ENCODE measurements around the gene UPF3A. TPM values are rescaled to one million over a fixed set of nuclear protein-coding genes. Genes with fewer than 3 reads are reported as not detected.

UPF3A gene
- total and polyA plus RNA-seq, 10 of the 15 experiments (the other 5 are each of a cell fraction or from before 2014, with no cell fraction given) = 18.6 to 61.5 (median 43.3) TPM

- TF ChIP-seq CREB1 (IDR thresholded peaks at IDR 0.05; ENCODE audit: low read depth) (no peak), POLR2AphosphoS5 (IDR thresholded peaks at IDR 0.05; ENCODE audit: low read length) (no peak), SMAD5 (IDR thresholded peaks at IDR 0.05; ENCODE audit: low read depth) (no peak), BHLHE40 (IDR thresholded peaks at IDR 0.05; ENCODE audit: borderline replicate concordance in 1 of 2, low read depth in 2 of 2, low read length in 1 of 2) (no peak)
Observed at GRCh38 chr13:114256547-114256946, 24.9 kb upstream of the UPF3A start (continued).

GRCh38 chr13:114257014-114257413, 24.4 kb upstream of the UPF3A start:
- H3K4me1 ChIP-seq (ENCODE audit: control insufficient read depth, insufficient read depth, low read length) = peaks cover 25% of the 10 kb centered on the region
- CTCF ChIA-PET = interaction anchor here (0.6 kb wide), 1 partner anchor 23 kb away, joined by 3 read pairs; no protein-coding TSS in a partner anchor
- no peaks in the 10 kb centered on the region for H4K20me1 ChIP-seq (ENCODE audit: control insufficient read depth, insufficient read depth)
- POLR2A ChIA-PET = no interaction called here
- in situ Hi-C loops (cut with MboI) = no loop called here
- H3K79me2 ChIP-seq (ENCODE audit: control insufficient read depth, insufficient read depth, low read length) = no peaks in the 10 kb centered on the region
- intact Hi-C loops (cut with micrococcal nuclease; ENCODE audit: unreplicated experiment) = no loop called here
- H3K9me3 ChIP-seq (replicated peaks; ENCODE audit: control insufficient read depth, insufficient read depth, low read length) = no peaks in the 10 kb centered on the region
- BruUV-seq (replicated peaks) = no TSS peak
- H3K4me3 ChIP-seq = no peak overlapping the region
- WGBS (ENCODE audit: insufficient coverage, insufficient replicate concordance, low lambda C conversion rate, missing lambda C conversion rate) = 99% methylated on average over 4 of the region's 4 CpGs
- FAIRE-seq = no peak
- SMC1A ChIA-PET (ENCODE audit: uncharacterized antibody, unreplicated experiment) = interaction anchor here (0.5 to 1.3 kb wide), 3 partner anchors 8 to 82 kb away, joined by 3 to 4 read pairs (median 3); no protein-coding TSS in a partner anchor
- no peak for DNase-seq (ENCODE audit: low read depth, low spot score)
- TF ChIP-seq SPI1 (IDR thresholded peaks at IDR 0.05; ENCODE audit: borderline replicate concordance, insufficient read depth, low read depth, low read length) = no peak
- H3K4me2 ChIP-seq (ENCODE audit: control insufficient read depth, insufficient read depth) = no peak overlapping the region
- no peak for ATAC-seq
- H3K9ac ChIP-seq (ENCODE audit: control insufficient read depth, insufficient read depth, low read length) = no peak overlapping the region
- no peaks in the 10 kb centered on the region for H3K27me3 ChIP-seq (replicated peaks in 1 of 2; ENCODE audit: control insufficient read depth in 2 of 2, insufficient read depth in 2 of 2, low read length in 1 of 2)
- no peak overlapping the region for H2AFZ ChIP-seq (ENCODE audit: control insufficient read depth, low read depth, low read length)
- peaks cover 3 to 48% of the 10 kb centered on the region in 2 experiments for H3K36me3 ChIP-seq (ENCODE audit: control insufficient read depth in 2 of 2, insufficient read depth in 2 of 2, low read length in 1 of 2)
- RAD21 ChIA-PET (ENCODE audit: unreplicated experiment) = no interaction called here
- H3K27ac ChIP-seq (ENCODE audit: control insufficient read depth, insufficient read depth) = no peak overlapping the region

- CTCF ChIA-PET = interaction anchor here (1.2 to 1.9 kb wide), 2 partner anchors 9 to 21 kb away, joined by 4 read pairs; no protein-coding TSS in a partner anchor
- Histone ChIP-seq H3K79me2 (ENCODE audit: control insufficient read depth, insufficient read depth, low read length) (peaks cover 2% of the 10 kb centered on the region; the same call in 1 of the 2 replicates), H3K9me3 (replicated peaks; ENCODE audit: control insufficient read depth, insufficient read depth, low read length) (no peaks in the 10 kb centered on the region), H2AFZ (ENCODE audit: control insufficient read depth, low read depth, low read length) (no peak overlapping the region), H3K4me2 (ENCODE audit: control insufficient read depth, insufficient read depth) (no peak overlapping the region), H3K27me3 (replicated peaks in 1 of 2; ENCODE audit: control insufficient read depth in 2 of 2, insufficient read depth in 2 of 2, low read length in 1 of 2) (no peaks in the 10 kb centered on the region), H3K4me3 (no peak overlapping the region), H3K36me3 (ENCODE audit: control insufficient read depth in 2 of 2, insufficient read depth in 2 of 2, low read length in 1 of 2) (peaks cover 4 to 44% of the 10 kb centered on the region in 2 experiments), H4K20me1 (ENCODE audit: control insufficient read depth, insufficient read depth) (no peaks in the 10 kb centered on the region), H3K4me1 (ENCODE audit: control insufficient read depth, insufficient read depth, low read length) (peaks cover 40% of the 10 kb centered on the region), H3K27ac (ENCODE audit: control insufficient read depth, insufficient read depth) (no peak overlapping the region), H3K9ac (ENCODE audit: control insufficient read depth, insufficient read depth, low read length) (no peak overlapping the region)
- POLR2A ChIA-PET = no interaction called here
- DNase-seq (ENCODE audit: low read depth, low spot score) = no peak
- RAD21 ChIA-PET (ENCODE audit: unreplicated experiment) = no interaction called here
- intact Hi-C loops (cut with micrococcal nuclease; ENCODE audit: unreplicated experiment) = no loop called here
- no peak for FAIRE-seq
- in situ Hi-C loops (cut with MboI) = no loop called here
- SMC1A ChIA-PET (ENCODE audit: uncharacterized antibody, unreplicated experiment) = interaction anchor here (0.6 to 1.4 kb wide), 3 partner anchors 9 to 82 kb away, joined by 3 to 4 read pairs (median 3); no protein-coding TSS in a partner anchor
- 98% methylated on average over 8 of the region's 8 CpGs for WGBS (ENCODE audit: insufficient coverage, insufficient replicate concordance, low lambda C conversion rate, missing lambda C conversion rate)
- ATAC-seq = no peak
- BruUV-seq (replicated peaks) = no TSS peak
- TF ChIP-seq ZZZ3 (IDR thresholded peaks at IDR 0.05; ENCODE audit: control insufficient read depth, insufficient read length, low read depth) (no peak), SP1 (IDR thresholded peaks at IDR 0.05; ENCODE audit: low read depth, low read length) (no peak), STAT3 (IDR thresholded peaks at IDR 0.05; ENCODE audit: low read depth, low read length) (no peak), SRF (IDR thresholded peaks at IDR 0.05; ENCODE audit: low read depth in 2 of 2, low read length in 2 of 2) (no peak), MEF2B (IDR thresholded peaks at IDR 0.05; ENCODE audit: partially characterized antibody, poor library complexity, severe bottlenecking) (no peak), HDAC6 (IDR thresholded peaks at IDR 0.05; ENCODE audit: unreplicated experiment) (no peak), RELA (IDR thresholded peaks at IDR 0.05; ENCODE audit: borderline replicate concordance, partially characterized antibody) (no peak), KLF5 (IDR thresholded peaks at IDR 0.05; ENCODE audit: partially characterized antibody) (no peak), USF1 (IDR thresholded peaks at IDR 0.05; ENCODE audit: borderline replicate concordance, extremely low read length, insufficient read depth, low read depth, low read length) (no peak), RCOR1 (conservative IDR thresholded peaks at IDR 0.05; ENCODE audit: low read depth, low read length) (no peak), CEBPB (IDR thresholded peaks at IDR 0.05; ENCODE audit: borderline replicate concordance in 1 of 2, low read depth in 2 of 2, low read length in 2 of 2) (no peak), RAD51 (IDR thresholded peaks at IDR 0.05) (no peak)
Observed at GRCh38 chr13:114258589-114258988, 22.8 kb upstream of the UPF3A start.

Data from GM12878 (cell line).